ENCODE measurements around the gene AP2B1.

Gene AP2B1

GRCh38 chr17:35587074-35587961 lies at the start of gene AP2B1:
TSS of gene AP2B1 (plus strand) at chr17:35587322. CDS start at chr17:35594031, 6,709 bp downstream.
- Histone ChIP-seq H3K9ac (ENCODE audit: low read length) (peak within 1 kb of the TSS; percentile 75), H3K9me3 (ENCODE audit: insufficient read depth, low read length) (no peaks in the 10 kb centered on the region), H3K4me2 (ENCODE audit: low read depth, low read length, poor library complexity, severe bottlenecking) (peak within 1 kb of the TSS; percentile 60), H3K79me2 (ENCODE audit: insufficient read depth, low read length) (peaks cover 33% of the 10 kb centered on the region), H3K9me2 (replicated peaks; ENCODE audit: insufficient read depth, low read length) (no peaks in the 10 kb centered on the region), H2AFZ (ENCODE audit: low read depth, low read length, severe bottlenecking) (peak within 1 kb of the TSS; percentile 92), H3K4me3 (ENCODE audit: insufficient read depth, low read length, poor library complexity, severe bottlenecking) (peak within 1 kb of the TSS; percentile 86), H4K20me1 (ENCODE audit: low read depth, low read length) (no peaks in the 10 kb centered on the region), H3K36me3 (ENCODE audit: low read length) (no peaks in the 10 kb centered on the region), H3F3A (ENCODE audit: insufficient read depth) (peaks cover 9% of the 10 kb centered on the region), H3K27ac (ENCODE audit: low read depth, low read length) (peak within 1 kb of the TSS; percentile 49), H3K27me3 (ENCODE audit: low read length) (no peaks in the 10 kb centered on the region)
- TF ChIP-seq CTCF (IDR thresholded peaks at IDR 0.05; ENCODE audit: insufficient read depth, low read length, poor library complexity, severe bottlenecking) (no peak), EZH2phosphoT487 (conservative IDR thresholded peaks at IDR 0.05; ENCODE audit: low read length) (no peak)

- Histone ChIP-seq H4K20me1 (ENCODE audit: low read depth, low read length) (no peaks in the 10 kb centered on the region), H3F3A (ENCODE audit: insufficient read depth) (no peaks in the 10 kb centered on the region), H3K4me3 (ENCODE audit: insufficient read depth, low read length, poor library complexity, severe bottlenecking) (no peak within 1 kb of the TSS), H3K27ac (ENCODE audit: low read depth, low read length) (no peak within 1 kb of the TSS), H3K9me3 (ENCODE audit: insufficient read depth, low read length) (no peaks in the 10 kb centered on the region), H3K4me2 (ENCODE audit: low read depth, low read length, poor library complexity, severe bottlenecking) (no peak within 1 kb of the TSS), H3K9me2 (replicated peaks; ENCODE audit: insufficient read depth, low read length) (no peaks in the 10 kb centered on the region), H3K79me2 (ENCODE audit: insufficient read depth, low read length) (no peaks in the 10 kb centered on the region), H3K27me3 (ENCODE audit: low read length) (peaks cover 3% of the 10 kb centered on the region; the same call in 1 of the 2 replicates), H2AFZ (ENCODE audit: low read depth, low read length, severe bottlenecking) (no peak within 1 kb of the TSS), H3K36me3 (ENCODE audit: low read length) (no peaks in the 10 kb centered on the region), H3K9ac (ENCODE audit: low read length) (no peak within 1 kb of the TSS)
- no peak for TF ChIP-seq CTCF (IDR thresholded peaks at IDR 0.05; ENCODE audit: insufficient read depth, low read length, poor library complexity, severe bottlenecking)
- TF ChIP-seq EZH2phosphoT487 (conservative IDR thresholded peaks at IDR 0.05; ENCODE audit: low read length) = no peak
These were observed 49.5 kb upstream of the AP2B1 start, which contains the start of gene SLFN12L for GRCh38 chr17:35537601-35538141. TSS of gene SLFN12L (minus strand) at chr17:35537678. CDS start at chr17:35522364, 15,314 bp downstream.

- Histone ChIP-seq H3K4me2 (ENCODE audit: low read depth, low read length, poor library complexity, severe bottlenecking) (no peak overlapping the region), H3K4me3 (ENCODE audit: insufficient read depth, low read length, poor library complexity, severe bottlenecking) (no peak overlapping the region), H3K9ac (ENCODE audit: low read length) (no peak overlapping the region), H2AFZ (ENCODE audit: low read depth, low read length, severe bottlenecking) (no peak overlapping the region), H3K9me2 (replicated peaks; ENCODE audit: insufficient read depth, low read length) (no peaks in the 10 kb centered on the region), H3K27me3 (ENCODE audit: low read length) (peaks cover under 1% of the 10 kb centered on the region; the same call in 1 of the 2 replicates), H3K9me3 (ENCODE audit: insufficient read depth, low read length) (no peaks in the 10 kb centered on the region), H3F3A (ENCODE audit: insufficient read depth) (no peaks in the 10 kb centered on the region), H3K79me2 (ENCODE audit: insufficient read depth, low read length) (no peaks in the 10 kb centered on the region), H4K20me1 (ENCODE audit: low read depth, low read length) (no peaks in the 10 kb centered on the region), H3K27ac (ENCODE audit: low read depth, low read length) (no peak overlapping the region), H3K36me3 (ENCODE audit: low read length) (no peaks in the 10 kb centered on the region)
- TF ChIP-seq EZH2phosphoT487 (conservative IDR thresholded peaks at IDR 0.05; ENCODE audit: low read length) (no peak), CTCF (IDR thresholded peaks at IDR 0.05; ENCODE audit: insufficient read depth, low read length, poor library complexity, severe bottlenecking) (no peak)
These were observed 47.5 kb upstream of the AP2B1 start for GRCh38 chr17:35539659-35540026.

All from SU-DHL-6 (cell line).